Neural cell (in vitro differentiated cells): ENCODE measurements around the gene AHNAK2.

Source experiments
- EP300 ChIP-seq: fragments of 450-650 bp; conservative IDR thresholded peaks from 2 replicates; pipeline ENCODE4 v1.6.1; 2014; ENCODE audit warnings: antibody characterized with exemption, mild to moderate bottlenecking, moderate library complexity; ENCODE audit not compliant: poor library complexity, severe bottlenecking
- MXI1 ChIP-seq: fragments of 450-650 bp; conservative IDR thresholded peaks from 2 replicates; pipeline ENCODE4 v1.6.1; 2014; ENCODE audit warnings: antibody characterized with exemption, mild to moderate bottlenecking; ENCODE audit not compliant: poor library complexity, severe bottlenecking
- POLR2AphosphoS5 ChIP-seq: IDR thresholded peaks from 2 replicates; pipeline ENCODE4 v1.6.1; 2012
- RAD21 ChIP-seq: fragments of 450-650 bp; conservative IDR thresholded peaks from 2 replicates; pipeline ENCODE4 v1.6.1; 2014; ENCODE audit warnings: antibody characterized with exemption, mild to moderate bottlenecking, moderate library complexity
- REST ChIP-seq: IDR thresholded peaks from 2 replicates; pipeline ENCODE4 v1.6.1; 2012; ENCODE audit warnings: borderline replicate concordance
- SMC3 ChIP-seq: fragments of 450-650 bp; conservative IDR thresholded peaks from 2 replicates; pipeline ENCODE4 v1.6.1; 2014; ENCODE audit warnings: antibody characterized with exemption, mild to moderate bottlenecking, moderate library complexity; ENCODE audit not compliant: poor library complexity
- TAF1 ChIP-seq: IDR thresholded peaks from 2 replicates; pipeline ENCODE4 v1.6.1; 2012; ENCODE audit warnings: low read depth
- TF ChIP-seq, protein P1 (sequence below): fragments of 450-650 bp; IDR thresholded peaks from 2 replicates; pipeline ENCODE4 v1.5.1; 2014; ENCODE audit warnings: antibody characterized with exemption, mild to moderate bottlenecking, moderate library complexity; ENCODE audit not compliant: poor library complexity, severe bottlenecking

GRCh38 chr14:104891664-104892530 is 86.3 kb downstream of the AHNAK2 start:
- TF ChIP-seq, protein P1, sequence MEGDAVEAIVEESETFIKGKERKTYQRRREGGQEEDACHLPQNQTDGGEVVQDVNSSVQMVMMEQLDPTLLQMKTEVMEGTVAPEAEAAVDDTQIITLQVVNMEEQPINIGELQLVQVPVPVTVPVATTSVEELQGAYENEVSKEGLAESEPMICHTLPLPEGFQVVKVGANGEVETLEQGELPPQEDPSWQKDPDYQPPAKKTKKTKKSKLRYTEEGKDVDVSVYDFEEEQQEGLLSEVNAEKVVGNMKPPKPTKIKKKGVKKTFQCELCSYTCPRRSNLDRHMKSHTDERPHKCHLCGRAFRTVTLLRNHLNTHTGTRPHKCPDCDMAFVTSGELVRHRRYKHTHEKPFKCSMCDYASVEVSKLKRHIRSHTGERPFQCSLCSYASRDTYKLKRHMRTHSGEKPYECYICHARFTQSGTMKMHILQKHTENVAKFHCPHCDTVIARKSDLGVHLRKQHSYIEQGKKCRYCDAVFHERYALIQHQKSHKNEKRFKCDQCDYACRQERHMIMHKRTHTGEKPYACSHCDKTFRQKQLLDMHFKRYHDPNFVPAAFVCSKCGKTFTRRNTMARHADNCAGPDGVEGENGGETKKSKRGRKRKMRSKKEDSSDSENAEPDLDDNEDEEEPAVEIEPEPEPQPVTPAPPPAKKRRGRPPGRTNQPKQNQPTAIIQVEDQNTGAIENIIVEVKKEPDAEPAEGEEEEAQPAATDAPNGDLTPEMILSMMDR, result no peak
- TF ChIP-seq POLR2AphosphoS5, result no peak
- no peak for TF ChIP-seq MXI1
- no peak for TF ChIP-seq RAD21
- no peak for TF ChIP-seq SMC3
- TF ChIP-seq EP300, result no peak
- TF ChIP-seq REST, result no peak
- no peak for TF ChIP-seq TAF1
